H1 (cell line): ENCODE results near the gene MBD3. TPM values are rescaled to one million over a fixed set of nuclear protein-coding genes. Genes with fewer than 3 reads are reported as not detected.

ENCODE experiments used
- CTCF ChIA-PET: fragments of 300-600 bp; sonication (Branson Sonifier 250); formaldehyde crosslinking; loops from one replicate; lab custom pipeline; 2021; ENCODE audit not compliant: partially characterized antibody; lab: Charles Lee
- POLR2A ChIA-PET: fragments of 300-600 bp; sonication (Branson Sonifier 250); formaldehyde crosslinking; loops from one replicate; lab custom pipeline; 2021; ENCODE audit warnings: inconsistent platforms; ENCODE audit not compliant: partially characterized antibody; lab: Charles Lee
- DNase-seq, 2 experiments: peaks; one replicate each; pipeline versions ENCODE4 v3.0.0 to v3.0.0-alpha.2; 2010 to 2022; ENCODE audit warnings: low spot score in 2 of 2, low read depth in 1 of 2, mixed read lengths in 1 of 2
- FAIRE-seq: peaks from 2 replicates; lab custom pipeline; 2011; peaks lifted over from hg19 to GRCh38; lab: Jason Lieb, UNC
- H2AFZ ChIP-seq: 2 replicates; pipeline ENCODE4 v1.8.1; 2012; ENCODE audit warnings: low read length, inconsistent platforms
- H2AK5ac ChIP-seq: 2 replicates; pipeline ENCODE4 v1.6.1; 2013; ENCODE audit warnings: low read depth, low read length
- H2BK120ac ChIP-seq: replicated peaks from 2 replicates; pipeline ENCODE3; 2013; ENCODE audit warnings: low read depth, low read length, inconsistent platforms
- H2BK12ac ChIP-seq: 2 replicates; pipeline ENCODE4 v1.6.1; 2013; ENCODE audit warnings: low read depth, low read length
- H2BK15ac ChIP-seq: 2 replicates; pipeline ENCODE4 v1.6.1; 2013; ENCODE audit warnings: low read length
- H2BK20ac ChIP-seq: 2 replicates; pipeline ENCODE4 v1.6.1; 2013; ENCODE audit warnings: low read length
- H2BK5ac ChIP-seq: 2 replicates; pipeline ENCODE4 v1.6.1; 2013; ENCODE audit warnings: low read depth, low read length
- H3K14ac ChIP-seq: 2 replicates; pipeline ENCODE4 v1.6.1; 2013; ENCODE audit warnings: inconsistent platforms; ENCODE audit not compliant: insufficient read length
- H3K18ac ChIP-seq: 2 replicates; pipeline ENCODE4 v1.6.1; 2013; ENCODE audit warnings: low read length; ENCODE audit errors: extremely low read depth
- H3K23ac ChIP-seq: 2 replicates; pipeline ENCODE4 v1.6.1; 2013; ENCODE audit warnings: inconsistent platforms; ENCODE audit not compliant: insufficient read length
- H3K23me2 ChIP-seq: 2 replicates; pipeline ENCODE4 v1.6.1; 2013; ENCODE audit warnings: low read depth, low read length
- H3K27ac ChIP-seq: 2 replicates; pipeline ENCODE4 v1.6.1; 2011; ENCODE audit warnings: low read depth, low read length, inconsistent platforms
- H3K27me3 ChIP-seq, 4 experiments: replicated peaks in 1 of 4; 1 replicate in 1 of 4; 2 replicates in 3 of 4; pipeline versions ENCODE4 v1.6.1 to v1.8.1; 2011 to 2013; ENCODE audit warnings: low read length in 3 of 4, mild to moderate bottlenecking in 3 of 4, inconsistent platforms in 2 of 4, mixed read lengths in 2 of 4, moderate library complexity in 1 of 4; ENCODE audit not compliant: control insufficient read depth in 3 of 4, insufficient read depth in 3 of 4; ENCODE audit errors: extremely low read depth in 1 of 4
- H3K36me3 ChIP-seq, 4 experiments: 2 replicates each; pipeline versions ENCODE4 v1.6.1 to v1.8.1; 2011 to 2013; ENCODE audit warnings: mild to moderate bottlenecking in 4 of 4, low read length in 3 of 4, moderate library complexity in 2 of 4, control low read depth in 1 of 4, inconsistent platforms in 1 of 4; ENCODE audit not compliant: insufficient read depth in 4 of 4, control insufficient read depth in 2 of 4
- H3K4ac ChIP-seq: replicated peaks from 2 replicates; pipeline ENCODE3; 2013; ENCODE audit warnings: low read length, low read depth, mixed read lengths, inconsistent platforms; ENCODE audit not compliant: insufficient read length
- H3K4me1 ChIP-seq, 4 experiments: replicated peaks in 1 of 4; 1 replicate in 1 of 4; 2 replicates in 3 of 4; pipeline versions ENCODE4 v1.6.1 to v1.8.1; 2011 to 2013; ENCODE audit warnings: low read length in 3 of 4, inconsistent platforms in 2 of 4, mixed read lengths in 1 of 4; ENCODE audit not compliant: insufficient read depth in 4 of 4, control insufficient read depth in 3 of 4
- H3K4me2 ChIP-seq, 2 experiments: 2 replicates each; pipeline versions ENCODE4 v1.6.1 to v1.8.1; 2011 to 2013; ENCODE audit warnings: low read depth in 2 of 2, low read length in 2 of 2, control low read depth in 1 of 2, inconsistent platforms in 1 of 2, mild to moderate bottlenecking in 1 of 2; ENCODE audit not compliant: insufficient read depth in 1 of 2
- H3K4me3 ChIP-seq, 4 experiments: fragments of 200-600, 300-600 bp in 1 of 4; sonication (generic), shearing (Covaris generic), sonication (Bioruptor Twin) in 1 of 4; 2 replicates each; pipeline versions ENCODE4 v1.5.1 to v1.8.1; 2011 to 2016; ENCODE audit warnings: low read length in 4 of 4, low read depth in 3 of 4, control low read depth in 2 of 4, inconsistent platforms in 2 of 4, mild to moderate bottlenecking in 2 of 4, mixed read lengths in 1 of 4, moderate library complexity in 1 of 4; ENCODE audit not compliant: insufficient read depth in 2 of 4; ENCODE audit errors: extremely low read depth in 1 of 4
- H3K56ac ChIP-seq: replicated peaks from 2 replicates; pipeline ENCODE3; 2013; ENCODE audit warnings: low read depth, mild to moderate bottlenecking, mixed read lengths, low read length, inconsistent platforms; ENCODE audit not compliant: insufficient read length
- H3K79me1 ChIP-seq: 2 replicates; pipeline ENCODE4 v1.6.1; 2013; ENCODE audit warnings: low read depth, low read length, control low read depth
- H3K79me2 ChIP-seq, 2 experiments: 2 replicates each; pipeline versions ENCODE4 v1.6.1 to v1.8.1; 2012 to 2013; ENCODE audit warnings: low read length in 2 of 2, mild to moderate bottlenecking in 2 of 2, inconsistent platforms in 1 of 2; ENCODE audit not compliant: insufficient read depth in 2 of 2, control insufficient read depth in 1 of 2
- H3K9ac ChIP-seq, 4 experiments: replicated peaks in 1 of 4; 1 replicate in 1 of 4; 2 replicates in 3 of 4; pipeline versions ENCODE4 v1.6.1 to v1.8.1; 2011 to 2013; ENCODE audit warnings: low read depth in 3 of 4, low read length in 3 of 4, control low read depth in 2 of 4, mild to moderate bottlenecking in 2 of 4, moderate library complexity in 2 of 4, inconsistent platforms in 1 of 4; ENCODE audit errors: extremely low read depth in 1 of 4
- H3K9me3 ChIP-seq, 2 experiments: 2 replicates each; pipeline versions ENCODE4 v1.6.1 to v1.8.1; 2012 to 2013; ENCODE audit warnings: mild to moderate bottlenecking in 2 of 2, moderate library complexity in 2 of 2, control low read depth in 1 of 2, inconsistent platforms in 1 of 2, low read depth in 1 of 2, low read length in 1 of 2, mixed read lengths in 1 of 2; ENCODE audit not compliant: insufficient read depth in 2 of 2
- H4K20me1 ChIP-seq, 2 experiments: replicated peaks in 1 of 2; 2 replicates each; pipeline versions ENCODE3 to v1.8.1; 2011 to 2013; ENCODE audit warnings: inconsistent platforms in 2 of 2, low read length in 2 of 2, mild to moderate bottlenecking in 1 of 2; ENCODE audit not compliant: insufficient read depth in 2 of 2, control insufficient read depth in 1 of 2
- H4K5ac ChIP-seq: 2 replicates; pipeline ENCODE4 v1.6.1; 2013; ENCODE audit warnings: low read length, low read depth, mixed read lengths, inconsistent platforms; ENCODE audit not compliant: insufficient read length
- H4K8ac ChIP-seq: 2 replicates; pipeline ENCODE4 v1.8.0; 2013; ENCODE audit warnings: mild to moderate bottlenecking, moderate library complexity, low read length, inconsistent platforms; ENCODE audit not compliant: insufficient read depth; ENCODE audit errors: extremely low read depth
- H4K91ac ChIP-seq: replicated peaks from 2 replicates; pipeline ENCODE3; 2013; ENCODE audit warnings: low read length, mixed read lengths, inconsistent platforms; ENCODE audit not compliant: insufficient read length
- BACH1 ChIP-seq: IDR thresholded peaks from 2 replicates; pipeline ENCODE4 v1.6.1; 2012; ENCODE audit warnings: low read length, improper control_type of control experiment
- EGR1 ChIP-seq: IDR thresholded peaks from 2 replicates; pipeline ENCODE4 v1.6.1; 2011; ENCODE audit warnings: low read depth, low read length, borderline replicate concordance
- HDAC2 ChIP-seq, 2 experiments: fragments of 300-600 bp in 1 of 2; sonication (generic) in 1 of 2; IDR thresholded peaks; 2 replicates each; pipeline ENCODE4 v1.6.1; 2011 to 2012; ENCODE audit warnings: low read depth in 2 of 2, low read length in 2 of 2, mild to moderate bottlenecking in 2 of 2, moderate library complexity in 2 of 2, borderline replicate concordance in 1 of 2, inconsistent platforms in 1 of 2
- HDAC6 ChIP-seq: IDR thresholded peaks from one replicate; pipeline ENCODE4 v1.7.1; 2012; ENCODE audit warnings: low read depth, mild to moderate bottlenecking, inconsistent platforms, low read length, moderate library complexity
- JUND ChIP-seq: IDR thresholded peaks from 2 replicates; pipeline ENCODE4 v1.6.1; 2011; ENCODE audit warnings: mild to moderate bottlenecking, improper control_type of control experiment, low read length
- POLR2AphosphoS5 ChIP-seq: IDR thresholded peaks from 2 replicates; pipeline ENCODE4 v1.6.1; 2011; ENCODE audit warnings: low read depth, low read length
- POU5F1 ChIP-seq: IDR thresholded peaks from 2 replicates; pipeline ENCODE4 v1.6.1; 2011; ENCODE audit warnings: low read depth, mild to moderate bottlenecking, low read length, moderate library complexity
- SUZ12 ChIP-seq: fragments of 200-600 bp; sonication (generic); IDR thresholded peaks from 2 replicates; pipeline ENCODE4 v1.6.1; 2012; ENCODE audit warnings: mild to moderate bottlenecking, inconsistent platforms, low read length, moderate library complexity, mixed read lengths
- TAF7 ChIP-seq: optimal IDR thresholded peaks from 2 replicates; pipeline ENCODE3; 2011; ENCODE audit warnings: low read depth, mild to moderate bottlenecking, inconsistent platforms, low read length, moderate library complexity, borderline replicate concordance
- WGBS, 2 experiments: shearing (Covaris generic) in 1 of 2; methylation state at CpG; one replicate each; pipeline versions ENCODE4 v1.1.6 to v1.1.7; 2013 to 2015; ENCODE audit warnings: low lambda C conversion rate in 2 of 2, mixed read lengths in 2 of 2, inconsistent platforms in 1 of 2, low coverage in 1 of 2, missing lambda C conversion rate in 1 of 2; ENCODE audit not compliant: insufficient replicate concordance in 2 of 2, insufficient coverage in 1 of 2, insufficient read length in 1 of 2; ENCODE audit errors: extremely low coverage in 1 of 2, missing lambda C conversion rate in 1 of 2; 5-methylcytosine and 5-hydroxymethylcytosine counted together
- polyA plus RNA-seq, 7 experiments: library from polyadenylated mRNA; depleted of rRNA in 3 of 7; stranded (reverse) in 5 of 7; unstranded in 2 of 7; fragments of >200 nt in 5 of 7; fragments of 200-250 nt in 2 of 7; gene quantifications; 1 replicate in 5 of 7; 2 replicates in 1 of 7; 4 replicates in 1 of 7; pipeline versions ENCODE4 v1.2.1 to v1.2.3, GENCODE V29; 2011 to 2013; ENCODE audit warnings: missing spikeins in 2 of 7, mixed read lengths in 2 of 7
- total RNA-seq: library from RNA; stranded (reverse); fragmentation: NEBNext Ultra II Directional; extraction: Animal tissue kit (Norgen Biotek cat#: 25700); gene quantifications from 2 replicates; pipeline ENCODE4 v1.2.1, GENCODE V29; 2021

MBD3 gene
- total and polyA plus RNA-seq, 2 of the 8 experiments (the other 6 are each of a cell fraction or from before 2014, with no cell fraction given): 88.2 to 110 TPM

DNA sequence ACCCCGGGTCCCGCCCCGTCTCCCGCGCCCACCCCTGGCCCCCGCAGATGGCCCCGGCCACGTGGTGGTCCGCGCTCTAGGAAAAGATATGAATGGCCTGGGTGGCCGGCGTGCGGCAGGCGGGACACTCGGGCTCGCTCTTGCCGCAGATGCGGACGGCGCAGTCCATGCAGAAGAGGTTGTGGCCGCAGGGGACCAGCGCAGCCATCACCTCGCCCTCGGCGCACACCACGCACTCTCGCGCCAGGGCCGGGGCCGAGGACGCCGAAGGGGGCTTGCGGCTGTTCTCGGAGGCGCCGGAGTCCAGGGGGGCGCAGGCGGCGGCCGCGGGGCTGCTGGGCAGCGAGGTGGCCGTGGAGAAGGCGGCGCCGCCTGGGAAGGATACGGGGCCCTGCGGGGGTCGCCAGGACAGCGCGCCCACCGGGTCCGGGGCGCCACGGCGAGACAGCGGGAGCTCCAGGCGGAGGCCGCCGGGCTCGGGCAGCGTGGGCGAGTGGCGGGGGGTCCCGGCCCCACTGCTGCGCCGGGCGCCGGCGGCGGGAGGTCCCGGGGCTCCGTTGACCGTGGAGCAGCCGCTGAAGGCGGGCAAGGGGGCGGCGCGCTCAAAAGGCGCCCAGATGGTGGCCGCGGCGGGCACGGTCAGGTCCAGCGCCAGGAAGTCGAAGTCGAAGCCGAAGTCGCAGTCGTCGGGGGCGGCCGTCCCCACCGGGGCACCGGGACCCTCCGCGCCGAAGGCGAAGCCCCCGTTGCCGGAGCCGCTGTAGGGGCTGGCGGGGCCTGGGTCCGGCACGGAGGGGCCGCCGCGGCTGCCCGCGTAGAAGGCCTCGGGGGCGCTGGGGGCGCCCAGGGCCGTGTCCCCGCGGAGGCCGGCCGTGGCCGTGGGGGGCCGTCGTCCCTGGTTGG lies 36.9 kb downstream of the MBD3 start:
- Histone ChIP-seq H3K27me3 (no peaks in the 10 kb centered on the region), H3K23me2 (no peaks in the 10 kb centered on the region), H4K8ac (no peak overlapping the region; the same call in 1 of the 2 replicates), H4K5ac (no peak overlapping the region), H3K36me3 (peaks cover 0 to 16% (median 1%) of the 10 kb centered on the region in 4 experiments; a peak in 4 of 8 replicates), H3K4ac (no peak overlapping the region), H3K4me2 (no peak overlapping the region), H3K14ac (no peak overlapping the region), H4K20me1 (peaks cover 13 to 30% of the 10 kb centered on the region in 2 experiments), H3K23ac (no peak overlapping the region), H4K91ac (no peak overlapping the region), H2BK120ac (no peak overlapping the region), H3K79me2 (peaks cover 0 to 18% of the 10 kb centered on the region in 2 experiments; a peak in 2 of 4 replicates), H2AK5ac (no peak overlapping the region), H3K4me3 (no peak overlapping the region), H2BK5ac (no peak overlapping the region), H2BK12ac (no peak overlapping the region), H3K18ac (no peak overlapping the region), H2AFZ (no peak overlapping the region), H3K56ac (no peak overlapping the region), H3K4me1 (no peaks in the 10 kb centered on the region; a peak in 1 of 7 replicates), H3K79me1 (peaks cover 15% of the 10 kb centered on the region), H3K9me3 (no peaks in the 10 kb centered on the region), H2BK20ac (no peak overlapping the region), H2BK15ac (no peak overlapping the region), H3K9ac (no peak overlapping the region), H3K27ac (no peak overlapping the region)
- ChIA-PET POLR2A (interaction anchor here (0.6 kb wide), 1 partner anchor 8 kb away, joined by 3 read pairs; no protein-coding TSS in a partner anchor), CTCF (no interaction called here)
- 94% methylated on average over 22 of the region's 121 CpGs; no CpG with 5 or more reads in 1 of the 2 experiments for WGBS, 2 experiments
- FAIRE-seq (no peak), DNase-seq (no peak)
- TF ChIP-seq SUZ12 (no peak), JUND (no peak), TAF7 (no peak), BACH1 (no peak), POU5F1 (no peak), EGR1 (no peak), POLR2AphosphoS5 (no peak), HDAC6 (no peak), HDAC2 (IDR thresholded peaks at IDR 0.05; ENCODE audit: borderline replicate concordance in 1 of 2, low read depth in 2 of 2, low read length in 2 of 2) (no peak)
